ENCODE results near the gene ZBTB20.

Gene ZBTB20

GRCh38 chr3:114504941-114505628, 642.0 kb downstream of the ZBTB20 start:
- DNase-seq = no peak

- DNase-seq = no peak
Measured at GRCh38 chr3:114502204-114502603, 644.9 kb downstream of the ZBTB20 start.

GRCh38 chr3:114499976-114500375, 647.1 kb downstream of the ZBTB20 start:
- no peak for DNase-seq

- DNase-seq = no peak
Measured at GRCh38 chr3:114498539-114499370, 648.3 kb downstream of the ZBTB20 start.

GRCh38 chr3:114496874-114497273, 650.2 kb downstream of the ZBTB20 start:
- DNase-seq = no peak

- no peak for DNase-seq
Measured at GRCh38 chr3:114496466-114496865, 650.6 kb downstream of the ZBTB20 start.

- no peak for DNase-seq
Measured at GRCh38 chr3:114496021-114496434, 651.1 kb downstream of the ZBTB20 start.

- DNase-seq = no peak
Measured at GRCh38 chr3:114494498-114494897, 652.6 kb downstream of the ZBTB20 start.

GRCh38 chr3:114490829-114491228, 656.3 kb downstream of the ZBTB20 start:
- DNase-seq = no peak

- DNase-seq = no peak
Measured at GRCh38 chr3:114487502-114487901, 659.6 kb downstream of the ZBTB20 start.

GRCh38 chr3:114484919-114485318, 662.2 kb downstream of the ZBTB20 start:
- DNase-seq = no peak

- no peak for DNase-seq
Measured at GRCh38 chr3:114481113-114481512, 666.0 kb downstream of the ZBTB20 start.

- DNase-seq = no peak
Measured at GRCh38 chr3:114480442-114480841, 666.6 kb downstream of the ZBTB20 start.

GRCh38 chr3:114478801-114479200, 668.3 kb downstream of the ZBTB20 start:
- DNase-seq = no peak

GRCh38 chr3:114476511-114476910, 670.6 kb downstream of the ZBTB20 start:
- DNase-seq = no peak

- no peak for DNase-seq
Measured at GRCh38 chr3:114471478-114471877, 675.6 kb downstream of the ZBTB20 start.

- DNase-seq = no peak
Measured at GRCh38 chr3:114469070-114469469, 678.0 kb downstream of the ZBTB20 start.

- no peak for DNase-seq
Measured at GRCh38 chr3:114466816-114467215, 680.3 kb downstream of the ZBTB20 start.

- DNase-seq = no peak
Measured at GRCh38 chr3:114466251-114466650, 680.8 kb downstream of the ZBTB20 start.

- no peak for DNase-seq
Measured at GRCh38 chr3:114464548-114464947, 682.5 kb downstream of the ZBTB20 start.

- DNase-seq = no peak
Measured at GRCh38 chr3:114462750-114463149, 684.3 kb downstream of the ZBTB20 start.

- DNase-seq = no peak
Measured at GRCh38 chr3:114460459-114460858, 686.6 kb downstream of the ZBTB20 start.

- no peak for DNase-seq
Measured at GRCh38 chr3:114456742-114457141, 690.3 kb downstream of the ZBTB20 start.

GRCh38 chr3:114455432-114455831, 691.7 kb downstream of the ZBTB20 start:
- DNase-seq = no peak
